Endodermal cell (in vitro differentiated cells): ENCODE results near the gene BZW2. TPM values are rescaled to one million over a fixed set of nuclear protein-coding genes. Genes with fewer than 3 reads are reported as not detected.

Experiments used
- DNase-seq: peaks from one replicate; pipeline ENCODE4 v3.0.0-alpha.2; 2017
- H3K27ac ChIP-seq: 2 replicates; pipeline ENCODE4 v1.5.1; 2013; ENCODE audit warnings: mild to moderate bottlenecking, low read depth, low read length, moderate library complexity
- H3K27me3 ChIP-seq: 2 replicates; pipeline ENCODE4 v1.6.1; 2013; ENCODE audit warnings: mild to moderate bottlenecking, low read length, moderate library complexity; ENCODE audit not compliant: insufficient read depth, control insufficient read depth, poor library complexity, severe bottlenecking
- H3K36me3 ChIP-seq: 2 replicates; pipeline ENCODE4 v1.7.0; 2013; ENCODE audit warnings: mild to moderate bottlenecking, low read length, moderate library complexity; ENCODE audit not compliant: control insufficient read depth, insufficient read depth
- H3K4me1 ChIP-seq: one replicate; pipeline ENCODE4 v1.7.0; 2013; ENCODE audit warnings: low read length; ENCODE audit not compliant: control insufficient read depth, insufficient read depth
- H3K4me3 ChIP-seq: 2 replicates; pipeline ENCODE4 v1.5.1; 2013; ENCODE audit warnings: mild to moderate bottlenecking, low read length, moderate library complexity
- H3K9ac ChIP-seq: 2 replicates; pipeline ENCODE4 v1.6.1; 2013; ENCODE audit warnings: mild to moderate bottlenecking, low read length, moderate library complexity; ENCODE audit not compliant: poor library complexity, severe bottlenecking; ENCODE audit errors: extremely low read depth
- H3K9me3 ChIP-seq: 2 replicates; pipeline ENCODE4 v1.6.1; 2013; ENCODE audit warnings: mild to moderate bottlenecking, low read length, moderate library complexity; ENCODE audit not compliant: control insufficient read depth
- H3K27ac Mint-ChIP-seq: 2 replicates; pipeline ENCODE4 v1.8.0; 2020; ENCODE audit warnings: mixed read lengths
- H3K27me3 Mint-ChIP-seq: 2 replicates; pipeline ENCODE4 v1.8.0; 2021; ENCODE audit warnings: mild to moderate bottlenecking, mixed read lengths; ENCODE audit not compliant: insufficient read depth
- H3K36me3 Mint-ChIP-seq: 2 replicates; pipeline ENCODE4 v1.8.0; 2020; ENCODE audit warnings: low read depth, mixed read lengths
- H3K4me1 Mint-ChIP-seq: 2 replicates; pipeline ENCODE4 v1.8.0; 2020; ENCODE audit warnings: mixed read lengths
- H3K4me3 Mint-ChIP-seq: 2 replicates; pipeline ENCODE4 v1.8.0; 2020; ENCODE audit warnings: mild to moderate bottlenecking, moderate library complexity, mixed read lengths
- H3K9me3 Mint-ChIP-seq: 2 replicates; pipeline ENCODE4 v1.8.0; 2020; ENCODE audit warnings: mild to moderate bottlenecking, mixed read lengths
- CTCF ChIP-seq: fragments of 200-600 bp; sonication (generic); conservative IDR thresholded peaks from 2 replicates; pipeline ENCODE4 v1.5.0; 2021; ENCODE audit warnings: antibody characterized with exemption, mild to moderate bottlenecking
- WGBS, 2 experiments: methylation state at CpG; one replicate each; pipeline versions ENCODE4 v1.1.5 to v1.1.7; 2013; ENCODE audit warnings: missing lambda C conversion rate in 2 of 2, mixed read lengths in 1 of 2; ENCODE audit not compliant: insufficient coverage in 1 of 2, insufficient read length in 1 of 2; 5-methylcytosine and 5-hydroxymethylcytosine counted together
- total RNA-seq, 2 donors: library from RNA; stranded (reverse); fragmentation: NEBNext Ultra II Directional in 1 of 2; extraction: Animal tissue kit (Norgen Biotek cat#: 25700) in 1 of 2; gene quantifications; 2 replicates in 1 of 2; 3 replicates in 1 of 2; pipeline ENCODE4 v1.2.1, GENCODE V29; 2021

Gene BZW2
- total RNA-seq, 2 donors from 2014 or later, result 75.1 to 87.7 TPM

- DNase-seq, result no peak
Measured at GRCh38 chr7:16630654-16631053, 15.3 kb upstream of the BZW2 start.

GRCh38 chr7:16634271-16634738, 11.7 kb upstream of the BZW2 start:
- peaks cover 41% of the 10 kb centered on the region for H3K4me1 Mint-ChIP-seq
- H3K4me1 ChIP-seq, result peaks cover 14% of the 10 kb centered on the region
- no peak for TF ChIP-seq CTCF
- H3K4me3 ChIP-seq, result no peak overlapping the region
- 95 to 96% methylated on average over 3 to 4 of the region's 4 CpGs for WGBS, 2 experiments
- H3K27me3 ChIP-seq, result no peaks in the 10 kb centered on the region
- H3K9me3 Mint-ChIP-seq, result no peaks in the 10 kb centered on the region
- no peak overlapping the region for H3K27ac Mint-ChIP-seq
- no peak overlapping the region for H3K27ac ChIP-seq
- H3K36me3 Mint-ChIP-seq, result peaks cover 32% of the 10 kb centered on the region
- H3K4me3 Mint-ChIP-seq, result no peak overlapping the region
- H3K9ac ChIP-seq, result no peak overlapping the region
- no peak for DNase-seq
- no peaks in the 10 kb centered on the region for H3K27me3 Mint-ChIP-seq
- no peaks in the 10 kb centered on the region for H3K9me3 ChIP-seq
- H3K36me3 ChIP-seq, result peaks cover 31% of the 10 kb centered on the region

More at GRCh38 chr7:16630654-16631053, 15.3 kb upstream of the BZW2 start:
- H3K36me3 ChIP-seq, result peaks cover 29% of the 10 kb centered on the region
- Mint-ChIP-seq H3K27ac (no peak overlapping the region), H3K4me3 (no peak overlapping the region), H3K36me3 (peaks cover 23% of the 10 kb centered on the region), H3K4me1 (peaks cover 21% of the 10 kb centered on the region), H3K27me3 (no peaks in the 10 kb centered on the region), H3K9me3 (no peaks in the 10 kb centered on the region)
- no peaks in the 10 kb centered on the region for H3K27me3 ChIP-seq
- no peak overlapping the region for H3K27ac ChIP-seq
- no peak for TF ChIP-seq CTCF
- no peak overlapping the region for H3K4me3 ChIP-seq
- H3K4me1 ChIP-seq, result no peaks in the 10 kb centered on the region
- WGBS, 2 experiments, result 17 to 41% methylated on average over 1 of the region's 1 CpG
- H3K9ac ChIP-seq, result no peak overlapping the region
- no peaks in the 10 kb centered on the region for H3K9me3 ChIP-seq

- peaks cover 37% of the 10 kb centered on the region for H3K36me3 Mint-ChIP-seq
- Histone ChIP-seq H3K9me3 (no peaks in the 10 kb centered on the region), H3K27me3 (no peaks in the 10 kb centered on the region), H3K4me1 (peaks cover 14% of the 10 kb centered on the region), H3K9ac (no peak overlapping the region), H3K4me3 (no peak overlapping the region), H3K36me3 (peaks cover 35% of the 10 kb centered on the region), H3K27ac (no peak overlapping the region)
- no peak for DNase-seq
- H3K9me3 Mint-ChIP-seq, result no peaks in the 10 kb centered on the region
- no peaks in the 10 kb centered on the region for H3K27me3 Mint-ChIP-seq
- WGBS, 2 experiments, result 91 to 100% methylated on average over 1 of the region's 1 CpG
- no peak overlapping the region for H3K4me3 Mint-ChIP-seq
- TF ChIP-seq CTCF, result no peak
- no peak overlapping the region for H3K27ac Mint-ChIP-seq
- H3K4me1 Mint-ChIP-seq, result peaks cover 35% of the 10 kb centered on the region
Measured at GRCh38 chr7:16636555-16637101, 9.4 kb upstream of the BZW2 start.
